ENCODE data around the gene TMEM151A.

- no peak for TF ChIP-seq POLR2A (IDR thresholded peaks at IDR 0.05)
- TF ChIP-seq, protein P1, sequence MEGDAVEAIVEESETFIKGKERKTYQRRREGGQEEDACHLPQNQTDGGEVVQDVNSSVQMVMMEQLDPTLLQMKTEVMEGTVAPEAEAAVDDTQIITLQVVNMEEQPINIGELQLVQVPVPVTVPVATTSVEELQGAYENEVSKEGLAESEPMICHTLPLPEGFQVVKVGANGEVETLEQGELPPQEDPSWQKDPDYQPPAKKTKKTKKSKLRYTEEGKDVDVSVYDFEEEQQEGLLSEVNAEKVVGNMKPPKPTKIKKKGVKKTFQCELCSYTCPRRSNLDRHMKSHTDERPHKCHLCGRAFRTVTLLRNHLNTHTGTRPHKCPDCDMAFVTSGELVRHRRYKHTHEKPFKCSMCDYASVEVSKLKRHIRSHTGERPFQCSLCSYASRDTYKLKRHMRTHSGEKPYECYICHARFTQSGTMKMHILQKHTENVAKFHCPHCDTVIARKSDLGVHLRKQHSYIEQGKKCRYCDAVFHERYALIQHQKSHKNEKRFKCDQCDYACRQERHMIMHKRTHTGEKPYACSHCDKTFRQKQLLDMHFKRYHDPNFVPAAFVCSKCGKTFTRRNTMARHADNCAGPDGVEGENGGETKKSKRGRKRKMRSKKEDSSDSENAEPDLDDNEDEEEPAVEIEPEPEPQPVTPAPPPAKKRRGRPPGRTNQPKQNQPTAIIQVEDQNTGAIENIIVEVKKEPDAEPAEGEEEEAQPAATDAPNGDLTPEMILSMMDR (IDR thresholded peaks at IDR 0.05): no peak
Observed at GRCh38 chr11:66309475-66309874, 17.8 kb downstream of the TMEM151A start.

All from ovary (tissue), 3 donors.